ENCODE data around the gene SPSB2. TPM values are rescaled to one million over a fixed set of nuclear protein-coding genes. Genes with fewer than 3 reads are reported as not detected.
A peak's percentile ranks its signal among the peaks of the same experiment; 100 is the strongest.

Gene SPSB2
- total and polyA plus RNA-seq, 9 of the 15 experiments (the other 6 are each of a cell fraction or from before 2014, with no cell fraction given) = 0.10 to 10.6 (median 1.9) TPM

DNA sequence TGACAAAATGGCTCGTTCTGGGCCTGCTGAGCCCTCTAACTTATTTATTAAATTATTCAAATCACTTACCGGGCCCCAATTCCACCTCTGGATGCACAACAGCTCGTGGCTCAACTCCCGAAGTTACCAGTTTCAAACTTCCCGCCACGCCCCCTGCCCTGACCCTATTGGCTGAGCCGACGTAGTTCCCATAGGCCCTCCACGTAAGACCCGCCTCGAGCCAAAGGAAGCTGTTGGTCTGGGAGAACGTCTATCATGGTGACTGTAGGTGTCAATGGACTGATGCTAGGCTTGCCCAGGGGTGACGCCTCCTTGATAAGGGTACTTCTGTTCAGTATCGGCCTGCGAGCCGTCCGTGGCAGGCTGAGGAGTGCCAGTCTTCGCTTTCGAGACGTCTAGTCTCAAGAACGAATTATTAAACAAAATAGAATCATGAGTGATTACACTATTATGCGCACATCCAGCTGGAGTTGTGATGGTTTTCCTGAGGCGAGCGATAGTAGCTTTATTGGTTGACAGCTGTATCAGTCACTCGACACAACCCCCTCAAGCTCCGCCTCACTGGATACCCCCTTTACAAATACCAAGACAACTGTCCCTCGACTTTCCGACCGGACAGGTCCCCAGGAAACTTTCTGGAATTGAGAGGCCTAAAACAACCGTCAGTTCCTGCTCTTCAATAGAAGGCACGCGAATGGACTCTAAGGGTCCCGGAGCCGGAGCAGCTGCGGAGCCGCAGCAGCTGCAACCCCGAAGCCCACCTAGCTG, 21.8 kb downstream of the SPSB2 start, which contains the start of gene CDCA3 (continued):
- TF ChIP-seq, protein P1, sequence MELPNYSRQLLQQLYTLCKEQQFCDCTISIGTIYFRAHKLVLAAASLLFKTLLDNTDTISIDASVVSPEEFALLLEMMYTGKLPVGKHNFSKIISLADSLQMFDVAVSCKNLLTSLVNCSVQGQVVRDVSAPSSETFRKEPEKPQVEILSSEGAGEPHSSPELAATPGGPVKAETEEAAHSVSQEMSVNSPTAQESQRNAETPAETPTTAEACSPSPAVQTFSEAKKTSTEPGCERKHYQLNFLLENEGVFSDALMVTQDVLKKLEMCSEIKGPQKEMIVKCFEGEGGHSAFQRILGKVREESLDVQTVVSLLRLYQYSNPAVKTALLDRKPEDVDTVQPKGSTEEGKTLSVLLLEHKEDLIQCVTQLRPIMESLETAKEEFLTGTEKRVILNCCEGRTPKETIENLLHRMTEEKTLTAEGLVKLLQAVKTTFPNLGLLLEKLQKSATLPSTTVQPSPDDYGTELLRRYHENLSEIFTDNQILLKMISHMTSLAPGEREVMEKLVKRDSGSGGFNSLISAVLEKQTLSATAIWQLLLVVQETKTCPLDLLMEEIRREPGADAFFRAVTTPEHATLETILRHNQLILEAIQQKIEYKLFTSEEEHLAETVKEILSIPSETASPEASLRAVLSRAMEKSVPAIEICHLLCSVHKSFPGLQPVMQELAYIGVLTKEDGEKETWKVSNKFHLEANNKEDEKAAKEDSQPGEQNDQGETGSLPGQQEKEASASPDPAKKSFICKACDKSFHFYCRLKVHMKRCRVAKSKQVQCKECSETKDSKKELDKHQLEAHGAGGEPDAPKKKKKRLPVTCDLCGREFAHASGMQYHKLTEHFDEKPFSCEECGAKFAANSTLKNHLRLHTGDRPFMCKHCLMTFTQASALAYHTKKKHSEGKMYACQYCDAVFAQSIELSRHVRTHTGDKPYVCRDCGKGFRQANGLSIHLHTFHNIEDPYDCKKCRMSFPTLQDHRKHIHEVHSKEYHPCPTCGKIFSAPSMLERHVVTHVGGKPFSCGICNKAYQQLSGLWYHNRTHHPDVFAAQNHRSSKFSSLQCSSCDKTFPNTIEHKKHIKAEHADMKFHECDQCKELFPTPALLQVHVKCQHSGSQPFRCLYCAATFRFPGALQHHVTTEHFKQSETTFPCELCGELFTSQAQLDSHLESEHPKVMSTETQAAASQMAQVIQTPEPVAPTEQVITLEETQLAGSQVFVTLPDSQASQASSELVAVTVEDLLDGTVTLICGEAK (IDR thresholded peaks at IDR 0.05) = no peak
- TF ChIP-seq, protein P1 (CRISPR knock-in tag; IDR thresholded peaks at IDR 0.05) = no peak
- TF ChIP-seq KHSRP (IDR thresholded peaks at IDR 0.05) (no peak), ZNF347 (CRISPR knock-in tag; IDR thresholded peaks at IDR 0.05; ENCODE audit: low read depth) (no peak), ZSCAN29 (IDR thresholded peaks at IDR 0.05) (no peak), MXI1 (IDR thresholded peaks at IDR 0.05; ENCODE audit: low read depth, low read length) (no peak), SLC30A9 (CRISPR knock-in tag; IDR thresholded peaks at IDR 0.05) (no peak), NONO (IDR thresholded peaks at IDR 0.05; ENCODE audit: low read depth in 2 of 2, low read length in 1 of 2) (no peak), NEUROD1 (IDR thresholded peaks at IDR 0.05; ENCODE audit: borderline replicate concordance, low read depth, low read length, partially characterized antibody) (peak; percentile 93), NRF1 (conservative IDR thresholded peaks at IDR 0.05 in 1 of 2, IDR thresholded peaks at IDR 0.05 in 1 of 2) (no peak; a peak in 1 of 4 replicates), ZNF408 (CRISPR knock-in tag; IDR thresholded peaks at IDR 0.05; ENCODE audit: low read depth) (no peak), EP300 (IDR thresholded peaks at IDR 0.05; ENCODE audit: low read length) (no peak), LCOR (CRISPR knock-in tag; IDR thresholded peaks at IDR 0.05) (peak; percentile 20; the same call in 1 of the 2 replicates), ARNT (IDR thresholded peaks at IDR 0.05) (peak in 1 of 2 experiments; percentile 62; a peak in 1 of 4 replicates), WHSC1 (IDR thresholded peaks at IDR 0.05; ENCODE audit: low read length) (no peak)
- TF ChIP-seq, protein P2, sequence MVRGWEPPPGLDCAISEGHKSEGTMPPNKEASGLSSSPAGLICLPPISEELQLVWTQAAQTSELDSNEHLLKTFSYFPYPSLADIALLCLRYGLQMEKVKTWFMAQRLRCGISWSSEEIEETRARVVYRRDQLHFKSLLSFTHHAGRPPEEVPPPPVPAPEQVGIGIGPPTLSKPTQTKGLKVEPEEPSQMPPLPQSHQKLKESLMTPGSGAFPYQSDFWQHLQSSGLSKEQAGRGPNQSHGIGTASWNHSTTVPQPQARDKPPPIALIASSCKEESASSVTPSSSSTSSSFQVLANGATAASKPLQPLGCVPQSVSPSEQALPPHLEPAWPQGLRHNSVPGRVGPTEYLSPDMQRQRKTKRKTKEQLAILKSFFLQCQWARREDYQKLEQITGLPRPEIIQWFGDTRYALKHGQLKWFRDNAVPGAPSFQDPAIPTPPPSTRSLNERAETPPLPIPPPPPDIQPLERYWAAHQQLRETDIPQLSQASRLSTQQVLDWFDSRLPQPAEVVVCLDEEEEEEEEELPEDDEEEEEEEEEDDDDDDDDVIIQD (CRISPR knock-in tag; IDR thresholded peaks at IDR 0.05) = no peak
- TF ChIP-seq, protein P3, sequence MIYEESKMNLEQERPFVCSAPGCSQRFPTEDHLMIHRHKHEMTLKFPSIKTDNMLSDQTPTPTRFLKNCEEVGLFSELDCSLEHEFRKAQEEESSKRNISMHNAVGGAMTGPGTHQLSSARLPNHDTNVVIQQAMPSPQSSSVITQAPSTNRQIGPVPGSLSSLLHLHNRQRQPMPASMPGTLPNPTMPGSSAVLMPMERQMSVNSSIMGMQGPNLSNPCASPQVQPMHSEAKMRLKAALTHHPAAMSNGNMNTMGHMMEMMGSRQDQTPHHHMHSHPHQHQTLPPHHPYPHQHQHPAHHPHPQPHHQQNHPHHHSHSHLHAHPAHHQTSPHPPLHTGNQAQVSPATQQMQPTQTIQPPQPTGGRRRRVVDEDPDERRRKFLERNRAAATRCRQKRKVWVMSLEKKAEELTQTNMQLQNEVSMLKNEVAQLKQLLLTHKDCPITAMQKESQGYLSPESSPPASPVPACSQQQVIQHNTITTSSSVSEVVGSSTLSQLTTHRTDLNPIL (CRISPR knock-in tag; IDR thresholded peaks at IDR 0.05) = no peak

Data from K562 (cell line).